22Rv1 (cell line): ENCODE results near the gene ANKRD6.

Source experiments
- ZFX ChIP-seq: fragments of 450-650 bp; IDR thresholded peaks from 2 replicates; pipeline ENCODE4 v1.6.1; 2017; ENCODE audit warnings: antibody characterized with exemption, borderline replicate concordance
- TF ChIP-seq, protein P1 (sequence below): fragments of 450-650 bp; IDR thresholded peaks from 2 replicates; pipeline ENCODE4 v1.5.1; 2017; ENCODE audit warnings: mild to moderate bottlenecking

DNA sequence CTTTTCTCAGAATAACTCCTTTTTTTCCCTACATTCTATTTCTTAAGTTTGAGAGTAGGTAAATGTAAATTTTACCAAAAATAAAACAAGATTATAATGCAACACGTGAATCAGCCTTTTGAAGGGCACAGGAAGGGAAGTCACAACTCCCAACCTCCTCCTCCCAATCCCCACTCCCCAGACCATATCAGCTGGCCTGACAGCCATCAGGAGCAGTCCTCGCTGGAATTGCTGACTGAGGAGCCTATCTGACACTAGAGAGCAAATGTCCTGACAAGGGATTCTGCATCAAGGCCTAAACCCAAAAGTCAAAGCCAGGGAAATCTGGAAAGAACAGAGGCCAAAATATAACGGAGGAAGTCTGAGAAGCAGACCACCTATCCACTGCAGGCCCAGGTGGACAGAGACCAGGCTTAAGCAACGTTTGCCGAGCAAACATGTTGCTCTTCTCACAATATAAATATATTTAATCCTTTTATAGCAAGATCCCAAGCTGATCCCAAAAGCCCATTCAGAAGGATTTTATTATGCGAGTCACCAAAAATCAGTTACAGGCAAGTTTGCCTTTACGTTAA, 23.4 kb upstream of the ANKRD6 start:
- TF ChIP-seq, protein P1, sequence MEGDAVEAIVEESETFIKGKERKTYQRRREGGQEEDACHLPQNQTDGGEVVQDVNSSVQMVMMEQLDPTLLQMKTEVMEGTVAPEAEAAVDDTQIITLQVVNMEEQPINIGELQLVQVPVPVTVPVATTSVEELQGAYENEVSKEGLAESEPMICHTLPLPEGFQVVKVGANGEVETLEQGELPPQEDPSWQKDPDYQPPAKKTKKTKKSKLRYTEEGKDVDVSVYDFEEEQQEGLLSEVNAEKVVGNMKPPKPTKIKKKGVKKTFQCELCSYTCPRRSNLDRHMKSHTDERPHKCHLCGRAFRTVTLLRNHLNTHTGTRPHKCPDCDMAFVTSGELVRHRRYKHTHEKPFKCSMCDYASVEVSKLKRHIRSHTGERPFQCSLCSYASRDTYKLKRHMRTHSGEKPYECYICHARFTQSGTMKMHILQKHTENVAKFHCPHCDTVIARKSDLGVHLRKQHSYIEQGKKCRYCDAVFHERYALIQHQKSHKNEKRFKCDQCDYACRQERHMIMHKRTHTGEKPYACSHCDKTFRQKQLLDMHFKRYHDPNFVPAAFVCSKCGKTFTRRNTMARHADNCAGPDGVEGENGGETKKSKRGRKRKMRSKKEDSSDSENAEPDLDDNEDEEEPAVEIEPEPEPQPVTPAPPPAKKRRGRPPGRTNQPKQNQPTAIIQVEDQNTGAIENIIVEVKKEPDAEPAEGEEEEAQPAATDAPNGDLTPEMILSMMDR: no peak
- TF ChIP-seq ZFX: no peak
